Smooth muscle cell of the coronary artery (primary cell): ENCODE results near the gene TSPYL1. TPM values are rescaled to one million over a fixed set of nuclear protein-coding genes. Genes with fewer than 3 reads are reported as not detected.

Experiments
- total RNA-seq: library from RNA; depleted of rRNA; stranded (reverse); fragments of >200 nt; gene quantifications from 2 replicates; pipeline ENCODE4 v1.2.3, GENCODE V29; 2014; ENCODE audit warnings: low replicate concordance

Gene TSPYL1
- 91.0 and 108 TPM in 2 replicates for total RNA-seq

DNA sequence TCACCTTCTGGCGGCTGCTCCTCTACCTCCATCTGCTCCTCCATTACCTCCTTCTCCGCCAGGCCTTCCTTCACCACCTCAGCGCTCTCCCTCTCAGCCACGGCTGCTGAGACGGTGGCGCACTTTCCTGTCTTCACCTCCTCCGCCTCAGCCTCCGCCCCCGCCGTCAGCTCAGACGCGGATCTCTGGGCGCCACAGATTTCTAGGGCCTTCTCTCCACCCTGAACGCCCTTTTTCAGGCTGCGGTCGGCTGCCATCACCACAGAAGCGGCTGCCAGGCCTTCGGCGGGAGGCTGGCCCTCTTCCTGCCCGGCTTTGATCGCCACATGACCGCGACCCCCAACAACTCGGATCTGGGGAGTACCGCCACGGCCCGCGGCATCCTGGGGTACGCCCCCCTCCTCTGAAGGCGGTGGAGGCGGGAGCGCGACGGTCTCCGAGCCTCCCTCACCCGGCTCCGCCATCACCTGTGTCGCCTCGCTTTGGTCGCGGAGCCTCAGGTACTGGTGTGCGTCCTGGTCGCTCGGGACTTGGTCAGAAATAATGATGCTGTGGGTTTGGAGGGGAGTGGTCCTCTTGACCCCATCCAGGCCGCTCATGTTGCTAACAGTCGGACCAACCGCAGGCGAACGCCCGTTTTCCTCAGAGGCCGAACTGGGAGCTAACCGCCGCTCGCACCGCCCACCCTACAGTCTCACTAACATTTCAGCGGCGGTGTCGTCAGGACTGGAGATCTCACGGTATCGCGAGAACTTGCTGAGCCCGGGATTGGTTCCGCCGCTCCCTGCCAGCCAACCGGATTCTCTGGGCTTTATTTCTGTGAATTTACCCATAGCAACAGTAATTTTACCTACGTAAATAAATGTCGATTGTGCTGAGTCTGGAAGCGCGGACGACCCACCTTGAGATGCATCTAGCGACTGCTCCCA is at the start of gene TSPYL1:
TSPYL1 (minus strand) TSS at position 699 of the 929 bp plus-strand sequence; CDS start at position 599, 100 bp downstream.

DNA sequence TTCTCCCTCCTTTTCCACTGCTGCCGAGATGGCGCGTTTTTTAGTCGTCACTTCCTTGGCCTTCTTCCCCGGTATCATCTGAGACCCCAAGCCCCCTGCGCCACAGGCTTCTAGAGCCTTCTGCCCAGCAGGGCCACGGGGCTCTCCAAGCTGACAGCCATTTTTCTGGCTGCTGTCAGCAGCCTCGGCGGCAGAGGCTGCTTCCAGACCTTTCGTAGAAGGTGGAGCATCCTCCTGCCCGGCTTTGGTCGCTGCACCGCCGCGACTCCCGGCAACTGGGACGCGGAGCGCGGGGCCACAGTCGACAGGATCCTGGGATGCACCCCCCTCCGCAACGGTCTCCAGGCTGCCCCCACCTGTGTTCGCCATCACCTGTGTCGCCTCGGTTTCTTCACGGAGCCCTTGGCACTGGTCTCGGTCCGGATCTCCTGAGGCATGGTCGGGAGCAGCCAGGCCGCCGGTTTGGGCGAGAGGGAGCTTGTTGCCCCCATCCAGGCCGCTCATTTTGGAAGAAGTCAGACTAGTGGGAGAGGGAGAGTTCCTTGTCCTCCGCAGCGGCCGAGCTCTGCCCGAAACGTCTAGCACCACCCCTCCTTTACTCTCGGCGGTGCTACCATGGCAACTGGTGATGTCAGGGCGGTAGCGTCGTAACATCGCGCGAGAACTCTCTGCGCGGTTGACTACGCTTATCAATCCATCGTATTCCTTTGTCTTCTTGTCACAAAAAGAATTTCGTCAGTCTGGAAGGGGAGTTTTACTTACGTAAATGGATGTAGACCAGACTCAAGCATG is 26.0 kb downstream of the TSPYL1 start, which contains the start of gene TSPYL4:
TSPYL4 (minus strand) TSS at position 571 of the 792 bp plus-strand sequence; CDS start at position 504, 67 bp downstream.

Other genes starting within 250 kb of the TSPYL1 start
- 0.47 and 2.0 TPM in 2 replicates for gene FRK, start 219.0 kb downstream of the TSPYL1 start, total RNA-seq
- 6.0 and 6.4 TPM in 2 replicates for gene NT5DC1, start 179.1 kb downstream of the TSPYL1 start, total RNA-seq
- under 0.01 and 1.1 TPM in 2 replicates for gene COL10A1, start 153.8 kb downstream of the TSPYL1 start, total RNA-seq
- gene TSPYL4, start 25.9 kb downstream of the TSPYL1 start, total RNA-seq = 4.9 and 14.4 TPM in 2 replicates
- gene DSE, start 91.0 kb upstream of the TSPYL1 start, total RNA-seq = 67.0 and 92.2 TPM in 2 replicates
- gene CALHM6, start 181.4 kb upstream of the TSPYL1 start, total RNA-seq = 0.23 and 0.90 TPM in 2 replicates
- 5.9 and 10.1 TPM in 2 replicates for gene CALHM5, start 231.7 kb upstream of the TSPYL1 start, total RNA-seq